Measurements from ENCODE around the gene CEP20.

The CEP20 gene

DNA sequence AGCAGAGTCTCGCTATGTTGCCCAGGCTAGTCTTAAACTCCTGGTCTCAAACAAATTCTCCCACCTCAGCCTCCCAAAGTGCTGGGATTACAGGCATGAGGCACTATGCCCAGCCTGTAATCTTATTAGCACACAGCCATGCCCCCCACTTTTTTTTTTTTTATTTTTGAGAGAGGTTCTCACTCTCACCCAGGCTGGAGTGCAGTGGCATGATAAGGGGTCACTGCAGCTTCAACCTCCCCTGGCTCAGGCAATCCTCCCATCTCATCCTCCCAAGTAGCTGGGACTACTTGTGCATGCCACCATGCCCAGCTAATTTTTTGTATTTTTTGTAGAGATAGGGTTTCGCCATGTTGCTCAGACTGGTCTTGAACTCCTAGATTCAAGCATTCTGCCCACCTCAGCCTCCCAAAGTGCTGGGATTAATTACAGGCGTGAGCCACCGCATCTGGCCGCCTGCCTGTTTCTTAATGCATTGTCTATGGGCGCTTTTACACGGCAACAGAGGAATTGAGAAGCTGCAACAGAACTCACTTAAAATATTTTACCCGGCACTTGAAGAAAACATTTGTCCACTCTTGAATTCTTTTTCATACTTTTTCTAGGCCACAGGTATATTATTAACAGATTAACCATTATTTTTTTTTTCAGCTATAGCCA lies 8.8 kb upstream of the CEP20 start:
- DNase-seq = no peak

DNA sequence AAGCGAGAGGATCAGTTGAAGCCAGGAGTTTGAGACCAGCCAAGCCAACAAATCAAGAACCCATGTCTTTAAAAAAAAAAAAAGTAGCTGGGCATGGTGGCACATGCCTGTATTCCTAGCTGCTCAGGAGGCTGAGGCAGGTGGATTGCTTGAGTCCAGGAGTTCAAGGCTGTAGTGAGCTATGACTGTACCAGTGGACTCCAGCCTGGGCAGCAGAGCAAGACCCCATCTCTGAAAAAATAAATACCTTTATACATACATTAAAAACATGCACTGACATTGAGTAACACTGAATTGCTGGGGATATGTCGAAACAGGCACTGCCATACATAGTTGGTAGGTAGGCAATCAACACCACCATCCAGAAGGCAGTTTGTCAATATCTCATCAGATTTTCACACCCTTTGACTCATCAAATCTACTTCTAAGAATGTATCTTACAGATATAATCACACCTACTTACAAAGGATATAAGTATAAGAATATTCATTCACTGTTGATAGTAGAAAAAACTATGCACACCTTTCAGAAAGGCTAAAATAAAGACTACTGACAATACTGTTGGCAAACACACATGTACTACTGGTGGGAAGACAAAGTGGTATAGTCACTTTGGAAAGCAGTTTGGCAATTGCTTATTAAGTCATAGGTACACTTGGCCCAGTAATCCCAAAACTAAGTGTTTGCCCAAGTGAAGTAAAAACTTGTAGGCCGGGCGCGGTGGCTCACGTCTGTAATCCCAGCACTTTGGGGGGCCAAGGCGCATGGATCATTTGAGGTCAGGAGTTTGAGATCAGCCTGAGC lies 6.4 kb upstream of the CEP20 start:
- no peak for DNase-seq

DNA sequence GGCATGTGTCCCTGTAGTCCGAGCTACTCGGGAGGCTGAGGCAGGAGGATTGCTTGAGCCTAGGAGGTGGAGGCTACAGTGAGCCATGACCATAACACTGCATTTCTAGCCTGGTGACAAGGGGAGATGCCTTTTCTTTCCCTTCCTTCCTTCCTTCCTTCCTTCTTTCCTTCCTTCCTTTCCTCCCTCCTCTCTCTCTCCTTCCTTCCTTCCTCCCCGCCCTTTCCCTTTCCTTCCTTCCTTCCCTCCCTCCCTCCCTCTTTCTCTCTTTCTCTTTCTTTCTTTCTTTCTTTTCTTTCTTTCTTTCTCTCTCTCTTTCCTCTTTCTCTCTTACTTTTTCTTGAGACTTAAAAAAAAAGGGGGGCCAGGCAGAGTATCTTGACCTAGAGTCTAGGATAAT lies 3.1 kb upstream of the CEP20 start:
- DNase-seq = no peak

DNA sequence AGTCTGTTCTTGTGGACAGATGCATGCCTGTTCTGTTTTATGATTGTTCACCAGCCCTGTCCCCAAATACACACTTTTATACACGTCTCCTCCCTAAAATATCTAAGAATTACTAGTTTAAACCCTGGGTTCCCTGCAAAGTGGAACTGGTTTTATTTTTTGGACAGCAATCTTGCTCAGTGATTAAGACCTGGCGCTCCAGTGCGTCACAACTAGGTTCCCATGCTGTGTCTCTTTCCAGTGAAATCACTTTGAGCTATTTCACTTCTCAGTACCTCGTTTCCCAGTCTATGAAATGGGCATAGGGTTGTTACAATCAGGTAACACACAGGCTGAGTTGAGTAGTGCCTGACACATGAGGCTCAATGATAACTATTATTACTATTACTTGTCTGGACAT lies 1.1 kb downstream of the CEP20 start:
- no peak for DNase-seq

DNA sequence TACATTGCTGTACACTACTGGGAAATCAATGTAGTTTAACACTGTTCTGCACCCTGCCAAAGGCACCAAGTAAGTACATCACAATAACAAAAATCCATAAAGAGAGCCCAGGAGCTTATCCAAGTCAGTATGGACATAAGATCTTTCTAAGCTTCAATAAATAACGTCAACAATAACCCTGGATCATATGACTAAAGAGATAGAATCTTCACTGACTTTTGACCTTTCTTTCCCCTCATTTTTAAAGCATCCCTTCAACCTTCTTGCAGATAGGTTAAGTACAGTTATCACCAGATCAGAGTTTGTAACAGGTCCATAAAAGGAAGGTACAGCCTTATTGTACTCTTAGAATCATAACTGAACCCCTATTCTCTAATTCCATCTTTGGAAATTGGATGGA lies 2.3 kb downstream of the CEP20 start:
- no peak for DNase-seq

DNA sequence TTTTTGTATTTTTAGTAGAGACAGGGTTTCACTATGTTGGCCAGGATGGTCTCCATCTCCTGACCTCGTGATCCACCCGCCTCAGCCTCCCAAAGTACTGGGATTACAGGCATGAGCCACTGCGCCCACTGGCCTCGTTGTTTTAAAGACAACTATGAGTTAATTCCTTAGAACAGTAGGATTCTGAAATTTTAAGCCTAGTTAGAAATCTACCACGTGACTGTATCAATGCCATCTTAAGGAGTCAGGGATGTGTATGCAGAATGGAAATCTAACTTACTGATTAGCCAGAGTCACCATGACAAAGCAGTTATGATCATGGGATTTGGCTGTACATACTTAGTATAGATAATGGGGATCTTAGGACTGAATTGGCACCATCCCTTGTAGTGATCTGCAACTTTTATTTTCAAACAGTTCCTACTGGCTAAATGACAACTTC lies 2.8 kb downstream of the CEP20 start:
- DNase-seq = no peak

DNA sequence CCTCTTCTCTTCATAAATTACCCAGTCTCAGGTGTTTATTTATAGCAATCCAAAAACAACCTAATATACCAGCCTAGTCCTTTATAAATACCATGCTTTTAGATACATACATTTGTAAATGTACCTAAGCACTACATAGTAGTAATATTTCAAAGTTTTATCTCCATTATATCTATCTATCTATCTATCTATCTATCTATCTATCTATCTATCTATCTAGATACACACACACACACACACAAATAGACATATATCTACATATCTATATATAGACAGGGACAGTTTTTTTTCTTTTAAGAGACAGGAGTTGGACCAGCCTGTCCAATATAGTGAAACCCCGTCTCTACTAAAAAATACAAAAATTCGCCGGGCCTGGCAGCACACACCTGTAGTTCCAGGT lies 5.8 kb downstream of the CEP20 start:
- DNase-seq = no peak

DNA sequence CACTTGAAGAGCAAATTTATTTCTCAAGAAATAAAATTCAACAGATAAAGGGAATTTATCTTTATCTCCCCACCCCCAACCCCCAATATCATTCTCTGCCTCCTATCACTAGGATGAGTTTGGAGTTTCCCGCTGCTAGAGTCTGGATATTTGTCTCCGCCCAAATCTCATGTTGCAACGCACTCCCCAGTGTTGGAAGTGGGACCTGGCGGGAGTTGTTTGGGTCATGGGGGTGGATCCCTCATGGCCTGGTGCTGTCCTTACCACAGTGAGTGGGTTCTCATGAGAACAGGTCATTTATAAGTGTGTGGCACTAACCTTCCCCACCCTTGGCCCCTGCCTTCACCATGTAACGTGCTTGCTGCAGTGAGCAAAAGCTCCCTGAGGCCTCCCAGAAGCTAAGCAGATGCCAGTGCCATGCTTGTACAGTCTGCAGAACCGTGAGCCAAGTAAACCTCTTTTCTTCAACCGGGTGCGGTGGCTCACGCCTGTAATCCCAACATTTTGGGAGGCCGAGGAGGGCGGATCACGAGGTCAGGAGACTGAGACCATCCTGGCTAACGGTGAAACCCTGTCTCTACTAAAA lies 6.5 kb downstream of the CEP20 start:
- no peak for DNase-seq

DNA sequence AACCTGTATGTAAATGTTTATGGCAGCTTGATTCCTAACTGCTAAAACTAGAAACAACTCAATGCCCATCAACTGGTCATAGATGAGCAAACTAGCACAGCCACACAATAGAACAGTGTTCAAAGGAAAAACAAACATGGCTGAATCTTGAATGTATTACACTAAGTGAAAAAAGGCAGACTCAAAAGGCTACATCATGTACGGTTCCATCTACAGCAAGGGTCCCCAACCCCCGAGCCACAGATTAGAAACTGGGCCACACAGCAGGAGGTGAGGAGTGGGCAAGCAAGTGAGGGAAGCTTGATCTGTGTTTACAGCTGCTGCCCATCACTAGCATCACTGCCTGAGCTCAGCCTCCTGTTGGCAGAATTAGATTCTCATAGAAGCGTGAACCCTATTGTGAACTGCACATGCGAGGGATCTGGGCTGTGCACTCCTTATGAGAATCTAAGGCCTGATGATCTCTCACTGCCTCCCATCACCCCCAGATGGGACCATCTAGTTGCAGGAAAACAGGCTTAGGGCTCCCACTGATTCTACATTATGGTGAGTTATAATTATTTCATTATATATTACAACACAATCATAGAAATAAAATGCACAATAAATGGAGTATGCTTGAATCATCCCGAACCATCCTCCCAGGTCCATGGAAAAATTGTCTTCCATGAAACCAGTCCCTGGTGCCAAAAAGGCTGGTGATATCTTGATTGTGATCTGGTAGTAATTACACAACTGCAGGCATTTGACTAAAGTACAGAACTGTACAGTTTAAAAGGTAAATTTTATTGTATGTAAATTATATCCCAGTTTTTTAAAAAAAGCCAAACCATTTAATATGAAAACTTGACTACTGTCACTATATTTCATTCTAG lies 7.7 kb downstream of the CEP20 start:
- no peak for DNase-seq

DNA sequence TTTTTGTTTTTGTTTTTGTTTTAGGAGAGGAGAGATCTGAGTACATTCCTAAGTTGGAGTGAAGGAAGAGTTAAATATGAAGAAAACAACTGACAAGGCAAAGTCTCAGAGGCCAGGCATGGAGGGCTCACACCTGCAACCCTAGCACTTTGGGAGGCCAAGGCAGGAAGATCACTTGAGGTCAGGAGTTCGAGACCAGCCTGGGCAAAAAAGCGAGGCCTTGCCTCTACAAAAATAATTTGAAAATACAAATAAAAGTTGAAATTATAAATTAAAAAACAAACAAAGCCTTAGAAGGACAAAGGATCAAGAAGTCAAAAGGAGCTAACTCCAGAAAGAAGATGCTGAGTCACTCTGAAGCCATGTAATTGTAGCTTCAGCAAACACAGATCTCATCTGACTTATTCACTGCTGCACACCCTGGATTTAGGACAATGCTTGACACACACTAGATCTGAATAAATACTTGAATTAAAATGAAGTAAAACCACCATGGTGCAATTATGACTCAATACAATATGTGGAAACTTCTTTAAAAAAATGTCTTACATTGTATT lies 9.1 kb downstream of the CEP20 start:
- no peak for DNase-seq

DNA sequence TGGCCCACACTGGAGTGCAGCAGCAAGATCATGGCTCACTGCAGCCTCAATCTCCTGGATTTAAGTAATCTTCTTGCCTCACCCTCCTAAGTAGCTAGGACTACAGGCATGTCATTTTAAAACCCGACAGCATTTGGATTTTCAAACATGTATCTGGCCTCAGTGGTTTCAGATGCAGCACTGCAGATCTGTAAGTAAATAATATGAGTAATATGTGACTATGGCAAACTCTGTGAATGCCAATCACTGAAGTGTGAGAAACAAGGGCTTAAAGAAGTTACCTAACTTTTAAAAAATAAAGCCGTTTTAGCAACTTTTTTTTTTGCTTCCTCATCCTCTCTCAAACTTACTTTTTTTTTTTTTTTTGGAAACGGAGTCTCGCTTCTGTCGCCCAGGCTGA lies 11.9 kb downstream of the CEP20 start:
- no peak for DNase-seq

DNA sequence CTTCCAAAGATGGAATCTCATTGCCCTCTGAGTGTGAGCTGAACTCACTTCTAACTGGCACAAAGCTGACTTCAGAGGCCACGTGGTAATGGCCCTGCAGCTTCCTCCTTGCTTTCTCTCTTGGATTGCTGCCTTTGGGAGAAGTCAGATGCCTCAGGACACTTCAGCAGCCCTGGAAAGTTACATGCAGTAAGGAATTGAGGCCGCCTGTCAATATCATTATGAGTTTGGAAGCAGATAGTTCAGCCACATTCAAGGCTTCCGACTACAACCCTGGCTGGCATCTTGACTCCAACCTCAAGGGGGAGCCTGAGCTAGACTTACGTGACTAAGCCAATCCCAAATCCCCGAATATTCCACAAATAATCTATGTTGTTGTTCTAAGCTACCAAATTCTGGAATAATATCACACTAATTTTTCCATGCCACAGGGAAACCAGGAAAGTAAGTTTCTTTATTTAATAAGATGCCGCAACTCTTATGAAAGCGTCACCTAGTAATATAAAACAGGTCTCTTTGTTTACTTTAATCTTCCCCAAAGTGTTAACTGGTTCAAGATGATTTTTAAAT lies 13.6 kb downstream of the CEP20 start:
- no peak for DNase-seq

DNA sequence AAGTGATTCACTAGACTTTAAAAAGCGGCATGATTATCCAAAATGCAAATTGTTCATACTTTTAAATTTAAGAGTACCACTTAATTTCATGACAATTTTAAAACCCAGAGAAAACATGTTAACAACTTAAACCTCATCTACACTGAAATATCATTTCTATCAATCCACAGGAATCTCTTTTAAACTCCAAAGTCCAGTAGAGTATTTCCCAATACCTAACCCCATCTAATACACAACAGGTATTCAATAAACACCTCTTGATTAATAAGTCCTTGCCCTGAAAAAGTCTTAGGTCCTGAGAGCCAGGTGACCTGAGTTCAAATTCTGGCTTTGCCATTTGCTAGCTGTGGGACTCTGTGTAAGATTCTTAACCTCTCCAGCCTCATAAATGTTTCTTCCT lies 14.7 kb downstream of the CEP20 start:
- no peak for DNase-seq

DNA sequence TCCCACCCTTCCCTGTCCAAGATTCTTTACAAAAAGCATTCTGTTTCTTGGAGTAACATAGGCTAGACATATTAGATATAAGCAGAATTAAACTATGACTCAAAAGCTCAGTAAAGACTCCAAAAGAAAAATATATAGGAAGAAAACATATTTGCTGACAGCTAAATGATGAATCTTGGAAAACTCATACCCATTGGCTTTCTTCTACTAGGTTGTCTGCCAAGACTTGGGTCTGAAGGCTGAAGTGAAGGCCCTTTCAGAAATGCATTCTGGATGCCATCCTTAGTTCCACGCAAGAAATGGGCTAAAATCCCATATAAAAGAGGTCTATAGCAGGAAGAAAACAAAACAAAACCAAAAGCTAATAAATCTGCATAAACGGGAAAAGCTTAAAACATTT lies 15.1 kb downstream of the CEP20 start:
- no peak for DNase-seq

DNA sequence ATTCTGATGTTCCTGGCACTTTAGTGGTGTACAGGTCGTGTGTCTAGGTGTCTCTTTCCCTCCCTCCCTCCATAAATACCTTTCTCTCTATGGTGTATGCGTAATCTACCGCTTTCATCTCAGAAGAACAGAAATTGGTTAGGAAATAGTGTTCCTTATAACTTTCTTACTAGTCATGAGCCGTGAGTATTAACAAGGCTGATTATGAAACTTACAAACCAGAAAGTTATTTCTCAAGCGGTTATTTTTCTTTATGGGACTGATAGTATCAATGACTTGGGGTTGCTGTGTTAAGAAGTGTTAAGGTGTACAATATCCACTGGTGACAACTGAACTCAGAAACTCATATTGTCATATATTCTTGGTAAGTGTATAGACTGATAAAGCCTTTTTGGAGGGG lies 18.4 kb downstream of the CEP20 start:
- no peak for DNase-seq

DNA sequence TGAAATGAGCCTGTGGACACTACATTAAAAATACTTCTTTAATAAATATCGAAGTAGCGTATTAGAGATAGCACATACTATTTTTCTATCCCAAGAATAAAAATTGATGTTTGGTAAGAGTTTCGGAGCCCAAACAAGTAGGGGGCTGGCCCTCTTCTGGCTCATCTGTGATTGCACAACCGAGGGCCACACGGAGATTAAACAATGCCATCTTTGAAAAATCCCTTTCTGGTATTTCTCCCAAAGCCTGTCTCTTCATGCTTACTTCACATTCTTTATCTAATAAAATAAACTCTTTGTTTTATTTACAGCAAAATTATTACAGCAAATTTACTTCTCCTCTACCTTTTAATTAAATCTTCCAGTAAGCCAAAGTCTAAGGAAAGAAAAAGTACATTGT lies 22.0 kb downstream of the CEP20 start:
- no peak for DNase-seq

DNA sequence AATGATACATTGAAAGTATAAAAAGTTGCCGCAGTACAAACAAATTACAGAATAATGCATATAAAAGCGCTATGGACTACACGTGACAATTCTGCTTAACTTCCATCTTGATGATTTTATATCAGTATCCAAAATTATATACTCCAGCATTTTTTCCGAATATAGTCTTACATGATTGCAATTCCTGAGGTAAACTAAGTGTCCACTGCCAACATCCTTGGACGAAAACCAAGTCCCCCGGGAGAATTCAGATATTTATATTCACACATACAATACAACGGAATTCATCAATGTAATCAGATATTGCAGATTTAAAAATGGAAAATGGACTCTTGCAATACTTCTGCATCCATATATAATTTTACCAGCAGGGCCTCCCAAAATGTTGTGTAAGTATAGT lies 22.7 kb downstream of the CEP20 start:
- no peak for DNase-seq

DNA sequence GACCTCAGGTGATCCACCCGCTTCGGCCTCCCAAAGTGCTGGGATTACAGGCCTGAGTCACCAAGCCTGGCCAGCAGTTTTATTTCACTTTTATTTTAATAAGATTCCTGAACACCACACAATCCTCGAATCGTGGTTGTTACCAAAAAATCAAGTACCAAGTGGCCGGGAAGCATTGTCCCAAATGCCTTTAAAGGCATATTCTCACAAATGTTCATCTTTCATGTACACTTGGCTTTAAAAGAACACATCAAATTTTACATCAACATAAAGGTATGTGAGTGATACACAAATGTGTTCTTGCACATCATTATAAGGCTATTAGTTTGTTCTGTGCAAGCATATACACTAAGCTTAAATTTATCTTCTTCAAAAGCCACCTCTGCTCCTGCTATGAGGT lies 23.5 kb downstream of the CEP20 start:
- no peak for DNase-seq

DNA sequence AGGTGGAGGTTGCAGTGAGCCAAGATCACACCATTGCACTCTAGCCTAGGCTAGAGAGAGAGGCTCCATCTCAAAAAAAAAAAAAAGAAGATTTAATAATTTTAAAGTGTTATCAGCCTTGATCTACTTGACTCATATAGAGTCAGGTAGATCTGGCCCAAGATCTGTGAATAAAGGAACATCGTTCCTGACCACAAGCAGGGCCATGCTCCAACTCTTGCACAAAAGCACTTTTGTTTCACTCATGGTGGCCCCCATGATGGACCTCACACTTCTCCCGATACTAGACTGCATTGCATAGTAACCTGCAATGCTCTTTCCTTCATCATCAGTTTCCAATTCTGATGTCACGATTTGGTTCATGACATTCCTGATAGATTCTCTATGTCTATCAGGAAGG lies 26.4 kb downstream of the CEP20 start:
- DNase-seq = no peak

DNA sequence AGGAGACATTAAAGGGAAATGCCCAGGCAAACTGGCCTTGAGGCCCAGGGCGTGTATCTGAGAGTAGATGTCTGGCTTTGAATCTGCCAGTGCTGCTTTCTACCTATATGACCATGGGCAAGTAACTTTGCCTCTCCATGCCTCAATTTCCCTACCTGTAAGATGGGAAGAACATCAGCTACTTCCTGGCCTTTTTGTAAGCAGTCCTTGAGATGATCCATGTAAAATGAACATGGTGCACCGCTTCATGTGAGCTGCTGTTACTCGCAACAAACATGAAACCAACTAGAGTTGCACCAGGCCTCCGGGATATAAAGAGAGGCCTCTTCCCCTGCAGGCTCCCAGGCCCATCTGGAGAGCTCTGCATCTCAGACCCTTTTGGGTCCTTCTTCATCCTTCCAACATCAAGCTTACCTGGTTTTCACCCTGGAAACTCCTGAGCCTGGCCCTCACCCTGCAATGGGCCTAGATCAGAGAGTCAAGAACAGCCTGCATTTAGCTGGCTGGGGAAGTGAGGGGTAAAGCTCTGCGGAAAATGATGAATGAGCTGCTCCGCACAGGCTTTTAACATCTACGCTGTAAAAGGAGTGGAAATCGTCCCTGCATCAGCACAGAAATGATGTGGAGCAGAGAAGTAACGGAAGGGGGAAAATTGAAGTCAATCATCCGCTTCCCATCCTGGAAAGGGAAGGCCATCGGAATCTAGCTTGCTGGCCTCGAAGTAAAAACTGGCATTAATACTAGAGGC lies 29.3 kb downstream of the CEP20 start:
- no peak for DNase-seq

DNA sequence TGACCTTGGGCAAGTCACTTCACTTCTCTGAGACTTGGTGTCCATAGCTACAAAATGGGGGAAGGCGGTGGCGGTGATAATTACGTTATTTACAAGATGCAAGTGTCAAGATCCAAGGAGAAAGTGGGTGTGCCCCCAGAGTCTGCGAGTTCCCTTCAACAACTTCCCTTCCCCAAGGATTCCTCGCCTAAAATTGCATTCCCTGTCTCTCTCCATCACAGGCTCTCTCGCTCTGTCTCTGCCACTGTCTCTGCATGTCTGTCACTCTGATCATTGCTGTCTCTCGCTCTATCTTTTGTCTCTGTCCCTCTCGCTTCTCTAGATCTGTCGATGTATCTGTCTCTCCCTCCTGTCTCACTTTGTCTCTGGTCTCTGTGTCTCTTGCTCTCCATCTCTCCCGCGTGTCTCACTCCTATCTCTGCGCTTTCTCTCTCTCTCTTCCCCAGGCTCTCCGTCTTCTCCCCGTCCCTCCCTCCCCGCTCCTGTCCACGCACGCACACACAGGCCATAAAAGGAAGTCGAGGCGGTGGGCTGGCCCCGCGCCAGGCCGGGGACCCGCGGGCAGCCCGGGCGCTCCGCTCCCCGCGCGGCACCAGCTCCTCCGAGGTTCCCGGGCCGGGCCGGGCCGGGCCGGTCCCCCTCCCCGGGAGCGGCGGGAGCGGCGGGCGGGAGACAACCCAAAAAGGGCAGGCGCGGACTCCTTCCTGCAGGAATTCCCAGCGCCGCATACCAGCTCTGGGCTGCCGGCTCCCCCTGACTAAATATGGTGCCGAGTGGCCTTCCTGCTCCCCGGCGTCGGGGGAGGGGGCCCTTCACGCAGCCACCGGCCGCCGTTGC lies 30.5 kb downstream of the CEP20 start:
- DNase-seq = no peak

Measured in activated CD8-positive, alpha-beta memory T cell treated with anti-CD3 and anti-CD28 coated beads, Interleukin-2, amount 50 U/mL, for 48 hours (primary cell).